Spleen (tissue), 7 donors: ENCODE results near the gene ZNF3.

Experiments
- CTCF ChIP-seq, 11 experiments: fragments of 200-600 bp in 7 of 11; fragments of 450-650 bp in 4 of 11; sonication (generic) in 4 of 11; IDR thresholded peaks in 8 of 11; conservative IDR thresholded peaks in 3 of 11; 1 replicate in 7 of 11; 2 replicates in 4 of 11; pipeline versions ENCODE4 v1.4.0 to v1.8.0; 2016 to 2021; ENCODE audit warnings: antibody characterized with exemption in 11 of 11, inconsistent platforms in 4 of 11, mild to moderate bottlenecking in 1 of 11
- POLR2A ChIP-seq, 3 donors: fragments of 450-650 bp; IDR thresholded peaks; one replicate each; pipeline ENCODE4 v1.5.1; 2017; ENCODE audit warnings: antibody characterized with exemption in 3 of 3, mild to moderate bottlenecking in 1 of 3
- POLR2AphosphoS5 ChIP-seq, 3 donors: sonication (generic); formaldehyde crosslinking; IDR thresholded peaks; one replicate each; pipeline ENCODE4 v1.5.1; 2017; ENCODE audit warnings: antibody characterized with exemption in 3 of 3
- donor health status: DM: no; HTN: no; CAD: no; lungs with moderate emphysema.
- donor health status: DM: no; HTN: no; CAD: no.
- donor health status: DM: no; HTN: no; CAD: no.

DNA sequence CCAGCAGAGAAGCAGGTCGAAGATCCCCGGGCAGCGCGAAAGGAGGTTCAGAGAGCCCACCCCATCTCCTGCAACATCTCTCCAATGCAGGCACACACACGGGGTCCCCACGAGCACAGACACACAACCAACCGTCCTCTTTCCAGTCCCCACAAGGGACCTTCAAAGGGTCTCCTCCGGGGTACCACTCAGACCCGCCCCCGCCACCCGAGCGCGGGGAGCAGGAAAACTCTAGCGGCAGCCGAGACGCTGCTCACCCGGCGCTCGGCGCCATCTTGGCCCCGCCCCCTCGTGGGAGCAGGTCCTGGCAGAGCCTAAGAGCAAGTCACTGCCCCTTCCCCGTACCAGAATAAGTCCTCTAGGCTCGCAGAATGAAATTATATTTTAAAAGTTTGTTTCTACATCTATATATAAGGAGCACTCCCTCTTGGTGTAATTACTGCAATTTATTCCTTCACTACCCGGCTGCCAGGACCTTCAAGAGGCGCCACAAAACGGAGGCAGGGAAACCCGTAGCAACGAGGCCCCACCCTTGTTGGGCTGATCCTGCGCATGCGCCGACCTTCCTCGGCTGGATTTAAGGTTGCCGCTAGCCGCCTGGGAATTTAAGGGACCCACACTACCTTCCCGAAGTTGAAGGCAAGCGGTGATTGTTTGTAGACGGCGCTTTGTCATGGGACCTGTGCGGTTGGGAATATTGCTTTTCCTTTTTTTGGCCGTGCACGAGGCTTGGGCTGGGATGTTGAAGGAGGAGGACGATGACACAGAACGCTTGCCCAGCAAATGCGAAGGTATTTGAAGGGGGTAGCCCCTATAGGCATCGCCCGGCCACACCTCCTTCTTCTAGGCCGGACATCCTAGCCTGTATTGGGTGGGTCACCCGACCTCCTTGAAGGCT is 37.8 kb upstream of the ZNF3 start, which contains the start of the genes CNPY4 and TAF6:
- peak in 5 of 11 experiments; percentile 8 to 34 (median 14) for TF ChIP-seq CTCF (IDR thresholded peaks at IDR 0.05 in 8 of 11, conservative IDR thresholded peaks at IDR 0.05 in 3 of 11)
- TF ChIP-seq POLR2AphosphoS5 (IDR thresholded peaks at IDR 0.05), result peak; percentile 88 to 92 (median 90)
- peak in 1 of 3 donors; percentile 32 for TF ChIP-seq POLR2A (IDR thresholded peaks at IDR 0.05)
